ENCODE results near the gene OR4E2.

GRCh38 chr14:21614240-21614639 is 39.4 kb upstream of the OR4E2 start:
- TF ChIP-seq CTCF (IDR thresholded peaks at IDR 0.05; ENCODE audit: poor library complexity, severe bottlenecking) (no peak), REST (IDR thresholded peaks at IDR 0.05; ENCODE audit: borderline replicate concordance) (no peak), EZH2 (IDR thresholded peaks at IDR 0.05; ENCODE audit: borderline replicate concordance, insufficient read depth, low read length, poor library complexity, severe bottlenecking) (no peak), RAD21 (conservative IDR thresholded peaks at IDR 0.05) (no peak), TAF1 (IDR thresholded peaks at IDR 0.05; ENCODE audit: low read depth) (no peak), POLR2AphosphoS5 (IDR thresholded peaks at IDR 0.05) (no peak), SMC3 (conservative IDR thresholded peaks at IDR 0.05; ENCODE audit: poor library complexity) (no peak), MXI1 (conservative IDR thresholded peaks at IDR 0.05; ENCODE audit: poor library complexity, severe bottlenecking) (no peak), EP300 (conservative IDR thresholded peaks at IDR 0.05; ENCODE audit: poor library complexity, severe bottlenecking) (no peak)

All from neural cell (in vitro differentiated cells).